H9 (cell line): ENCODE results near the gene NPTN. TPM values are rescaled to one million over a fixed set of nuclear protein-coding genes. Genes with fewer than 3 reads are reported as not detected.
"Not testable (repeated sequence)": the region's sequence is repeated elsewhere in the genome, so short reads cannot be mapped to it uniquely, and the experiment has no call there.

ENCODE experiments used
- DNase-seq: peaks from one replicate; pipeline ENCODE4 v3.0.0-alpha.2; 2017
- H2AFZ ChIP-seq: one replicate; pipeline ENCODE4 v1.6.1; 2013; ENCODE audit warnings: mild to moderate bottlenecking, low read length, control low read depth, moderate library complexity
- H2AK5ac ChIP-seq: 2 replicates; pipeline ENCODE4 v1.6.1; 2013; ENCODE audit warnings: low read length, control low read depth, mixed read lengths; ENCODE audit not compliant: insufficient read length
- H2BK120ac ChIP-seq: one replicate; pipeline ENCODE4 v1.6.1; 2013; ENCODE audit warnings: low read depth, mild to moderate bottlenecking, low read length, control low read depth, inconsistent platforms; ENCODE audit not compliant: poor library complexity, severe bottlenecking
- H2BK12ac ChIP-seq: 2 replicates; pipeline ENCODE4 v1.6.1; 2013; ENCODE audit warnings: low read length, control low read depth, mixed read lengths, low read depth; ENCODE audit not compliant: insufficient read length
- H2BK15ac ChIP-seq: 2 replicates; pipeline ENCODE4 v1.6.1; 2013; ENCODE audit warnings: low read depth, low read length, control low read depth
- H2BK20ac ChIP-seq: one replicate; pipeline ENCODE4 v1.6.1; 2013; ENCODE audit warnings: low read depth, mild to moderate bottlenecking, low read length, control low read depth, inconsistent platforms; ENCODE audit not compliant: poor library complexity, severe bottlenecking
- H2BK5ac ChIP-seq: 2 replicates; pipeline ENCODE4 v1.6.1; 2013; ENCODE audit warnings: low read length, control low read depth, mixed read lengths; ENCODE audit not compliant: insufficient read length
- H3K14ac ChIP-seq: 2 replicates; pipeline ENCODE4 v1.6.1; 2013; ENCODE audit warnings: low read length, control low read depth; ENCODE audit not compliant: insufficient read depth
- H3K18ac ChIP-seq: 2 replicates; pipeline ENCODE4 v1.6.1; 2013; ENCODE audit warnings: low read depth, mild to moderate bottlenecking, mixed read lengths, low read length, control low read depth; ENCODE audit not compliant: insufficient read length
- H3K23ac ChIP-seq: 2 replicates; pipeline ENCODE4 v1.6.1; 2013; ENCODE audit warnings: low read length, control low read depth, mixed read lengths, low read depth; ENCODE audit not compliant: insufficient read length
- H3K23me2 ChIP-seq: 2 replicates; pipeline ENCODE4 v1.6.1; 2013; ENCODE audit warnings: low read depth, mild to moderate bottlenecking, mixed read lengths, low read length, control low read depth; ENCODE audit not compliant: insufficient read length, poor library complexity, severe bottlenecking
- H3K27ac ChIP-seq: 2 replicates; pipeline ENCODE4 v1.5.1; 2013; ENCODE audit warnings: low read length, control low read depth, mixed read lengths, low read depth; ENCODE audit not compliant: insufficient read length
- H3K27me3 ChIP-seq: 2 replicates; pipeline ENCODE4 v1.6.1; 2013; ENCODE audit warnings: low read length, control low read depth, inconsistent platforms; ENCODE audit not compliant: insufficient read depth
- H3K4ac ChIP-seq: 2 replicates; pipeline ENCODE4 v1.6.1; 2013; ENCODE audit warnings: low read depth, mild to moderate bottlenecking, control low read depth, inconsistent platforms, low read length, moderate library complexity
- H3K4me1 ChIP-seq: 2 replicates; pipeline ENCODE4 v1.6.1; 2013; ENCODE audit warnings: low read length, control low read depth, inconsistent platforms; ENCODE audit not compliant: insufficient read depth
- H3K4me2 ChIP-seq: 2 replicates; pipeline ENCODE4 v1.6.1; 2013; ENCODE audit warnings: low read length, control low read depth, mixed read lengths; ENCODE audit not compliant: insufficient read length, insufficient read depth
- H3K56ac ChIP-seq: 2 replicates; pipeline ENCODE4 v1.6.1; 2013; ENCODE audit warnings: low read depth, mild to moderate bottlenecking, mixed read lengths, low read length, control low read depth; ENCODE audit not compliant: insufficient read length
- H3K79me1 ChIP-seq: 2 replicates; pipeline ENCODE4 v1.6.1; 2013; ENCODE audit warnings: low read depth, mild to moderate bottlenecking, moderate library complexity, low read length, control low read depth, inconsistent platforms; ENCODE audit not compliant: insufficient read depth, poor library complexity, severe bottlenecking
- H3K79me2 ChIP-seq: 2 replicates; pipeline ENCODE4 v1.6.1; 2013; ENCODE audit warnings: low read length, control low read depth, inconsistent platforms; ENCODE audit not compliant: insufficient read depth
- H3K9ac ChIP-seq: 2 replicates; pipeline ENCODE4 v1.6.1; 2013; ENCODE audit warnings: low read length, control low read depth, mixed read lengths; ENCODE audit not compliant: insufficient read length; ENCODE audit errors: extremely low read depth
- H3K9me3 ChIP-seq: one replicate; pipeline ENCODE4 v1.6.1; 2013; ENCODE audit warnings: low read depth, low read length, inconsistent platforms; ENCODE audit not compliant: control insufficient read depth
- H3T11ph ChIP-seq: one replicate; pipeline ENCODE4 v1.6.1; 2013; ENCODE audit warnings: mild to moderate bottlenecking, low read length, control low read depth, inconsistent platforms
- H4K20me1 ChIP-seq: one replicate; pipeline ENCODE4 v1.6.1; 2013; ENCODE audit not compliant: control insufficient read depth, insufficient read length, insufficient read depth
- H4K5ac ChIP-seq: 2 replicates; pipeline ENCODE4 v1.6.1; 2013; ENCODE audit warnings: low read depth, mild to moderate bottlenecking, mixed read lengths, low read length, control low read depth; ENCODE audit not compliant: insufficient read length
- H4K8ac ChIP-seq: replicated peaks from 2 replicates; pipeline ENCODE4 v1.6.1; 2013; ENCODE audit warnings: low read length, control low read depth, mixed read lengths, low read depth; ENCODE audit not compliant: insufficient read length
- H4K91ac ChIP-seq: 2 replicates; pipeline ENCODE4 v1.6.1; 2013; ENCODE audit warnings: low read depth, mild to moderate bottlenecking, moderate library complexity, mixed read lengths, low read length, control low read depth; ENCODE audit not compliant: insufficient read length
- H3K27ac Mint-ChIP-seq, 3 experiments: 2 replicates in 2 of 3; 3 replicates in 1 of 3; pipeline ENCODE4 v1.8.0; 2020 to 2021; ENCODE audit warnings: mixed read lengths in 3 of 3, mild to moderate bottlenecking in 1 of 3, moderate library complexity in 1 of 3
- H3K27me3 Mint-ChIP-seq: 2 replicates; pipeline ENCODE4 v1.8.0; 2021; ENCODE audit warnings: low read depth, mild to moderate bottlenecking, moderate library complexity, mixed read lengths
- H3K36me3 Mint-ChIP-seq, 3 experiments: 2 replicates in 2 of 3; 3 replicates in 1 of 3; pipeline ENCODE4 v1.8.0; 2020 to 2021; ENCODE audit warnings: low read depth in 3 of 3, mixed read lengths in 3 of 3; ENCODE audit not compliant: insufficient read depth in 1 of 3
- H3K4me1 Mint-ChIP-seq, 2 experiments: 2 replicates each; pipeline ENCODE4 v1.8.0; 2020; ENCODE audit warnings: mixed read lengths in 2 of 2
- H3K4me3 Mint-ChIP-seq, 2 experiments: 2 replicates in 1 of 2; 3 replicates in 1 of 2; pipeline ENCODE4 v1.8.0; 2020 to 2021; ENCODE audit warnings: mild to moderate bottlenecking in 2 of 2, mixed read lengths in 2 of 2, moderate library complexity in 1 of 2
- H3K9me3 Mint-ChIP-seq, 2 experiments: 2 replicates in 1 of 2; 3 replicates in 1 of 2; pipeline ENCODE4 v1.8.0; 2020; ENCODE audit warnings: mild to moderate bottlenecking in 2 of 2, mixed read lengths in 2 of 2, moderate library complexity in 1 of 2
- CTCF ChIP-seq: fragments of 200-600 bp; sonication (generic); conservative IDR thresholded peaks from 3 replicates; pipeline ENCODE4 v1.8.0; 2021; ENCODE audit warnings: antibody characterized with exemption, mild to moderate bottlenecking
- WGBS: extraction: QIAGEN DNeasy Blood & Tissue Kit; methylation state at CpG from one replicate; pipeline ENCODE4 v1.1.7; 2013; ENCODE audit warnings: missing lambda C conversion rate, low lambda C conversion rate, mixed read lengths; ENCODE audit not compliant: insufficient read length; ENCODE audit errors: extremely low coverage; 5-methylcytosine and 5-hydroxymethylcytosine counted together
- total RNA-seq: library from RNA; stranded (reverse); gene quantifications from 2 replicates; pipeline ENCODE4 v1.2.1, GENCODE V29; 2021

NPTN gene
- total RNA-seq, 1 experiment from 2014 or later = 89.1 TPM

- Histone ChIP-seq H2BK5ac (no peak overlapping the region), H3K23me2 (no peaks in the 10 kb centered on the region), H3K79me2 (no peaks in the 10 kb centered on the region), H2BK12ac (no peak overlapping the region), H2BK20ac (no peak overlapping the region), H3K18ac (no peak overlapping the region), H3K56ac (no peak overlapping the region), H4K20me1 (no peaks in the 10 kb centered on the region), H3T11ph (no peak overlapping the region), H4K8ac (no peak overlapping the region), H3K14ac (no peak overlapping the region), H3K4ac (no peak overlapping the region), H3K79me1 (no peaks in the 10 kb centered on the region), H4K91ac (no peak overlapping the region), H3K27me3 (no peaks in the 10 kb centered on the region), H3K23ac (no peak overlapping the region), H3K4me1 (no peaks in the 10 kb centered on the region), H2AK5ac (no peak overlapping the region), H3K9ac (no peak overlapping the region), H3K9me3 (no peaks in the 10 kb centered on the region), H3K27ac (no peak overlapping the region), H2BK15ac (no peak overlapping the region), H3K4me2 (no peak overlapping the region), H4K5ac (no peak overlapping the region), H2BK120ac (no peak overlapping the region), H2AFZ (no peak overlapping the region)
- no peak for TF ChIP-seq CTCF
- Mint-ChIP-seq H3K4me3 (no peak overlapping the region), H3K9me3 (no peaks in the 10 kb centered on the region; a peak in 1 of 5 replicates), H3K27me3 (peaks cover 10% of the 10 kb centered on the region), H3K36me3 (no peaks in the 10 kb centered on the region), H3K27ac (no peak overlapping the region), H3K4me1 (peaks cover 3 to 5% of the 10 kb centered on the region in 2 experiments; a peak in 1 of 4 replicates)
- WGBS = no CpG with 5 or more reads among the region's 6 CpGs
- no peak for DNase-seq
These were observed 14.2 kb upstream of the NPTN start for GRCh38 chr15:73647259-73648013.

DNA sequence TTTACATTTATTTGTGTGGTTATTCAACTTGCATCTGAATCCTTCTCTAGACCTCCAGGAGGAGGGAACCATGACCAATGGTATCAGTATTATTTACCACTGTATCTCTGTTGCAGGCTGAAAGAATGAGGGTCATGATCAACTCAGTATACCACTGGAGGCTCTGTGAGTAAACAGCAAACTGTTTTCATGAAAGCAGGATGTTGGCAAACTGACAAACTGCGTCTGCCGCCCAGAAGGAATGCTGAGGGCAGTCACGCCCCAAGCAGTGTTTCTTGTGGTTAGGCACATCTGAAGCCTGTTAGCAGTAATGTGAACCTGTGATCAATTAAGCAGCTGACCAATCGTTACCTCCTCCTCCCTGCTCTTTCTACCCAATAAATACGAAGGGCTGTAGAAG is 6.3 kb upstream of the NPTN start:
- Mint-ChIP-seq H3K4me1 (peaks cover 11 to 14% of the 10 kb centered on the region in 2 experiments), H3K27me3 (peaks cover 21% of the 10 kb centered on the region)
- not testable (repeated sequence) for H2BK5ac ChIP-seq, H3K4me2 ChIP-seq, H4K5ac ChIP-seq, H3T11ph ChIP-seq, H3K27me3 ChIP-seq, H4K8ac ChIP-seq, H3K27ac ChIP-seq, H2BK12ac ChIP-seq, H3K4me1 ChIP-seq, H2BK15ac ChIP-seq, H3K23ac ChIP-seq, H4K91ac ChIP-seq, H2BK20ac ChIP-seq, H3K9me3 ChIP-seq, DNase-seq, H3K79me1 ChIP-seq, H2AK5ac ChIP-seq, H3K4ac ChIP-seq, H2BK120ac ChIP-seq, H3K27ac Mint-ChIP-seq, H3K18ac ChIP-seq, H3K14ac ChIP-seq, H3K36me3 Mint-ChIP-seq, H3K9ac ChIP-seq, H3K56ac ChIP-seq, H3K4me3 Mint-ChIP-seq, H4K20me1 ChIP-seq, H2AFZ ChIP-seq, H3K79me2 ChIP-seq, H3K23me2 ChIP-seq, H3K9me3 Mint-ChIP-seq
- WGBS = no CpG with 5 or more reads among the region's 5 CpGs
